HL-60 (cell line): Measurements from ENCODE around the gene SLC23A3.

Source experiments
- CTCF ChIP-seq: IDR thresholded peaks from one replicate; pipeline ENCODE4 v1.5.1; 2011; ENCODE audit warnings: low read length, control low read depth, inconsistent platforms; ENCODE audit not compliant: insufficient read depth
- POLR2AphosphoS5 ChIP-seq: IDR thresholded peaks from 2 replicates; pipeline ENCODE4 v1.6.1; 2012; ENCODE audit warnings: low read depth

GRCh38 chr2:219124381-219125110, 45.3 kb downstream of the SLC23A3 start:
- TF ChIP-seq CTCF (no peak), POLR2AphosphoS5 (no peak)
